Measurements from ENCODE around the gene JUNB.

- TF ChIP-seq EZH2 (IDR thresholded peaks at IDR 0.05; ENCODE audit: insufficient read depth, poor library complexity, severe bottlenecking) = no peak
- no peak for TF ChIP-seq EZH2phosphoT487 (IDR thresholded peaks at IDR 0.05; ENCODE audit: insufficient read depth, low read depth)
These were observed 8.6 kb downstream of the JUNB start for GRCh38 chr19:12799742-12800465.

Measured in GM23248 (cell line).